ENCODE measurements around the gene ZBTB7A. TPM values are rescaled to one million over a fixed set of nuclear protein-coding genes. Genes with fewer than 3 reads are reported as not detected.
A peak's percentile ranks its signal among the peaks of the same experiment; 100 is the strongest.
"Not testable (repeated sequence)": the region's sequence is repeated elsewhere in the genome, so short reads cannot be mapped to it uniquely, and the experiment has no call there.

Gene ZBTB7A
- total and polyA plus RNA-seq, 2 experiments from 2014 or later = 18.6 to 20.5 TPM

DNA sequence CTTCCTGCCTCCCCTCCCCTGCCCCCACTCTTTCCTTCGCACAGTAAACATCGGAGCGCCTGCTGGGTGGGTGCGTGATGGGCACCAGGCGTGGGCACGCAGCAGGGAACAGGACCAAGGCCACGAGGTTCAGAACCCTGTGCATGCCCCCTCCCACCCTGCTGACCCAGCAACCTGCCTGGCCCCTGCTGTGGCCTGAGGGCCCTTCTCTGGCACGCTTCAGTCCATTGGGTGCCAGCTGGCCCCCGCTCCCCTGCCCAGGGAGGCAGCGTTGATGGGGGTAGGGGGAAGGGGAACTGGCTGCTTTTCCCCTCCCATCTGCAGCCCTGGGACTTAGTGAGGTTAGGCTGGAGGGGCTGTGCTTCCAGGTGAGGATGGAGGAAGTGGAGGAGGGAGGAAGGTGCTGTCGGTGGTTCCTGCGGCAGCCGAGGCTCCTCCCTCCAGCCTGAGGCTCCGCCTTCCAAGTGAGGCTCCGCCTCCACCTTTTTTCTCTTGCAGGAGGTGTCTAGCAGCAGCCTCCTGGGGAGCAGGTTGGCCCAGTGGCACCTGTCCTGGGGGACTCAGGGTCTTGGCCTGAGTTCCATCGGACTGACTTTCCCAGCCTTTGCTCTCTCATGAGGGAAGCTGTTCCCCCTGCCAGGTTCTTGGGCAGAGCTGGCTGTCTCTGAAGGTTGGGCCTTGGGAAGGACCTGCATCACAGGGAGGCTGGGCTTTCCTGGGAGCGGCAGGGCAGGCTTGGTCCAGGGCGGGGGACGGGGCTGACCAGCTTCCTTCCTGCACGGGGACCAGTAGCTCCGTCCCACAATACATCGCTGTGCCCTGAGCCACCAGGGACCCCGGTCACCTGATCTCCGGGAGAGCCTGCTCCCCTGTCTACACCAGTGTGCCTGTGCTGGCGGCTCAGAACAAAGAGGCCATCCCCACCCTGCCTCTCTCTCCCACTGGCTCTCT lies 51.9 kb downstream of the ZBTB7A start:
- no peak overlapping the region for H3K27ac ChIP-seq
- no peaks in the 10 kb centered on the region for H3K9me3 ChIP-seq (ENCODE audit: low read depth)
- TF ChIP-seq, protein P1, sequence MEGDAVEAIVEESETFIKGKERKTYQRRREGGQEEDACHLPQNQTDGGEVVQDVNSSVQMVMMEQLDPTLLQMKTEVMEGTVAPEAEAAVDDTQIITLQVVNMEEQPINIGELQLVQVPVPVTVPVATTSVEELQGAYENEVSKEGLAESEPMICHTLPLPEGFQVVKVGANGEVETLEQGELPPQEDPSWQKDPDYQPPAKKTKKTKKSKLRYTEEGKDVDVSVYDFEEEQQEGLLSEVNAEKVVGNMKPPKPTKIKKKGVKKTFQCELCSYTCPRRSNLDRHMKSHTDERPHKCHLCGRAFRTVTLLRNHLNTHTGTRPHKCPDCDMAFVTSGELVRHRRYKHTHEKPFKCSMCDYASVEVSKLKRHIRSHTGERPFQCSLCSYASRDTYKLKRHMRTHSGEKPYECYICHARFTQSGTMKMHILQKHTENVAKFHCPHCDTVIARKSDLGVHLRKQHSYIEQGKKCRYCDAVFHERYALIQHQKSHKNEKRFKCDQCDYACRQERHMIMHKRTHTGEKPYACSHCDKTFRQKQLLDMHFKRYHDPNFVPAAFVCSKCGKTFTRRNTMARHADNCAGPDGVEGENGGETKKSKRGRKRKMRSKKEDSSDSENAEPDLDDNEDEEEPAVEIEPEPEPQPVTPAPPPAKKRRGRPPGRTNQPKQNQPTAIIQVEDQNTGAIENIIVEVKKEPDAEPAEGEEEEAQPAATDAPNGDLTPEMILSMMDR (IDR thresholded peaks at IDR 0.05; ENCODE audit: low read depth, low read length) = no peak
- H3K36me3 ChIP-seq = peaks cover 18% of the 10 kb centered on the region
- H3K27me3 ChIP-seq = no peaks in the 10 kb centered on the region
- DNase-seq (ENCODE audit: low read depth in 1 of 2, low spot score in 1 of 2) = no peak
- peaks cover 16% of the 10 kb centered on the region for H3K4me1 ChIP-seq (ENCODE audit: low read depth)
- H3K4me3 ChIP-seq = no peak overlapping the region

DNA sequence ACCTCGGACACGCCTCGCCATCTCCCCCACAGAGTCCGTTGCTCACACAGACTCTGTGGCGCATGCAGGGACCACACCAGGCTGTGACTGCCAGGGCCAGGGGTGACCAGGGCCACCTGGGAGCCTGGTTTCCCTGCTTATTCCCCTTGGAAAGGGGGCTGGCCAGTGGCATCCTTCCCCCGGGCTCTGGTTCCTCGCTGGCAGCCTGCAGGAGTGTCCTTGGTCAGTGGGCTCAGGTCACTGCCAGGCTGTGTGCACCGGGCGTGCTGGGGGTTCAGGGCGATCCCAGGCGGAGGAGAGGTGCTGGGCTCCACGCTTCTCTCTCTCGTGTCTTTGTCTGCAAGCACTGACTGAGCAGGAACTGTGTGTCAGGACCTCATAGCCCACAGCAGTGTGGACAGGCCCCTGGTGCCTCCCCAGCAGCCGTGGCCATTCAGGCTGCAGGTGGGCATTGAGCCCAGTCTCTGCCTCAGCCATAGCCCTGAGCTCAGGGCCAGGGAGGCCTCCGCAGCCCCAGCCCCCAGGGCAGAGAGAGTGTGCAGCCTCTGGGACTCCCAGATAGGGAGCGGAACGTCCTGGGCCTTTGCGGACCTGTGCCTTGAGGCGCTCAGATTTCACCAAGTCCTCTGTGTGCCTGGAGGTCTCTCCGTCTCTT lies 52.7 kb downstream of the ZBTB7A start:
- H3K36me3 ChIP-seq = peaks cover 18% of the 10 kb centered on the region
- no peaks in the 10 kb centered on the region for H3K27me3 ChIP-seq
- peaks cover 24% of the 10 kb centered on the region for H3K4me1 ChIP-seq (ENCODE audit: low read depth)
- H3K27ac ChIP-seq = no peak overlapping the region
- H3K9me3 ChIP-seq (ENCODE audit: low read depth) = no peaks in the 10 kb centered on the region
- H3K4me3 ChIP-seq = no peak overlapping the region
- TF ChIP-seq, protein P1 (IDR thresholded peaks at IDR 0.05; ENCODE audit: low read depth, low read length) = no peak
- no peak for DNase-seq (ENCODE audit: low read depth in 1 of 2, low spot score in 1 of 2)

DNA sequence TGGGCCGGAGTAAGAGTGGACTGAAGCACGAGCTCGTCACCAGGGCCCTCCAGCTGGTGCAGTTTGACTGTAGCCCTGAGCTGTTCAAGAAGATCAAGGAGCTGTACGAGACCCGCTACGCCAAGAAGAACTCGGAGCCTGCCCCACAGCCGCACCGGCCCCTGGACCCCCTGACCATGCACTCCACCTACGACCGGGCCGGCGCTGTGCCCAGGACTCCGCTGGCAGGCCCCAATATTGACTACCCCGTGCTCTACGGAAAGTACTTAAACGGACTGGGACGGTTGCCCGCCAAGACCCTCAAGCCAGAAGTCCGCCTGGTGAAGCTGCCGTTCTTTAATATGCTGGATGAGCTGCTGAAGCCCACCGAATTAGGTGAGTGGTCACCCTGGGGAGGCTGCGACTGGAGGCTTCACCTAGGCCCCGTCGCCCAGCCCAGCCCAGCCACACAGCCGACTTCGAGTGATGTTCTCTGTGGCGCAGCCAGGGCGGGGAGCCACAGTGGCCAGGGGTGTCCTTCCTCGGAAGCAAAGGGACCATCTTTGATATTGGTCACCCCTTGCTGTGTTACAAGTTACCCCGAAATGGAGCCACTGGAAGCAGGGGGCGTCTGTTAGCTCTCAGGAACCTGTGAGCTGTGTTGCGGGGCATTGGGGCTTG lies 53.6 kb downstream of the ZBTB7A start:
- Histone ChIP-seq H3K36me3 (peaks cover 16% of the 10 kb centered on the region), H3K27me3 (no peaks in the 10 kb centered on the region), H3K9me3 (ENCODE audit: low read depth) (no peaks in the 10 kb centered on the region), H3K4me3 (no peak overlapping the region), H3K4me1 (ENCODE audit: low read depth) (peaks cover 30% of the 10 kb centered on the region), H3K27ac (no peak overlapping the region)
- DNase-seq (ENCODE audit: low read depth in 1 of 2, low spot score in 1 of 2) = no peak
- TF ChIP-seq, protein P1 (IDR thresholded peaks at IDR 0.05; ENCODE audit: low read depth, low read length) = no peak

DNA sequence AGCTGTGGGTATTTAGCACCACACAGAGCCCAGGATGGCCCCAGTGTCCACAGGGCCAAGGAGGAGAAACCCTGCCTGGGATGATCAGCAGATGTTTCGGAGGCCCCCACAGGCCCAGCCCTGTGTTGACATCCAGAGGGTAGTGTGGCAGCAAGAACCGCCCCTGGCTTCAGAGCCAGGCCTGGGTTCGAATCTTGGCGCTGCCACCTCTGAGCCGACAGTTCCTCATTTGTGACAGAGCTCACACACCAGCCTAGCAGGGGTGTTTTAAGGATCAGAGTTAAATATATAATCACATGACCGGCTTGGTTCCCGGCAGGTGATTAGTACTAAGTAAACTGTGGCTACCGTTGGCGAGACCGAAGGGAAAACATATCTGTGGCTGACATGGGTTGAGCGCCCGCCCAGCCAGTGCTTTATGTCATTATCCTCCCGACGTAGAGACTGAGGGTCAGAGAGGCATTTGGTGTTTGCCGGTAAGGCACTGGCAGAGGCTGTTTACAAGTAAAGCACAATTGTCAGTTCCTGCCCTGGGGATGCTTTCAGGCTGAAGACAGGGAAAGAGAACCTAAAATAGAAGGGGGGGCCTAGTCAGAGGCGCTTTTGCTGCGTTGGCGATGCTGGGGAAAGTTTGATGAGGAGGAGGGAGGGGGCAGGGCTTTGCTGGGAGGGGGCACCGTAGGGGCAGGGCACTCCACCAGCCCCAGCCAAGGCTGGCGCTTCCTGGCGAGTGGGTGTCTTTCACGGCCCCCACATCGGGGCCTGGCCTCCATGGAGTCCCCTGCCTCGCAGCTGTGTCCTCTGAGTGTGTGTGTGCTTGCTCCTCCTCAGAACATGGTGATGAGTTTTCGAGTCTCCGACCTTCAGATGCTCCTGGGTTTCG lies 54.4 kb downstream of the ZBTB7A start:
- Histone ChIP-seq H3K4me3 (no peak overlapping the region), H3K27ac (no peak overlapping the region), H3K36me3 (peaks cover 16% of the 10 kb centered on the region), H3K4me1 (ENCODE audit: low read depth) (peaks cover 30% of the 10 kb centered on the region), H3K9me3 (ENCODE audit: low read depth) (no peaks in the 10 kb centered on the region), H3K27me3 (no peaks in the 10 kb centered on the region)
- TF ChIP-seq, protein P1 (IDR thresholded peaks at IDR 0.05; ENCODE audit: low read depth, low read length) = no peak
- no peak for DNase-seq (ENCODE audit: low read depth in 1 of 2, low spot score in 1 of 2)

DNA sequence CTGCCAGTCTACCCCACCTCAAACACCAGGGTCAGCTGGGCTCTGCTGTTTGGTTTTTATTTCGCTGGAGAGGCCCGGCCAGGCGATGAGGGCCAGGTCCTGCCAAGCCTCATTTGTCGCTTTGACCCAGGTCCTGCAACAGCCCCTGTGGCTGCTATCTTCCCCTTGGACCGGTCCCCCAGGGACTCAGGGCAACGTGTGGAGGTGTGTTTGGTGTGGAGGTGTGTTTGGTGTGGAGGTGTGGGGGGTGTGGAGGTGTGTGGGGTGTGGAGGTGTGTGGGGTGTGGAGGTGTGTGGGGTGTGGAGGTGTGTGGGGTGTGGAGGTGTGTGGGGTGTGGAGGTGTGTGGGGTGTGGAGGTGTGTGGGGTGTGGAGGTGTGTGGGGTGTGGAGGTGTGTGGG lies 55.3 kb downstream of the ZBTB7A start:
- not testable (repeated sequence) for H3K27me3 ChIP-seq; H3K4me3 ChIP-seq; H3K9me3 ChIP-seq (ENCODE audit: low read depth); DNase-seq (ENCODE audit: low read depth in 1 of 2, low spot score in 1 of 2)
- H3K4me1 ChIP-seq (ENCODE audit: low read depth) = peaks cover 30% of the 10 kb centered on the region
- peaks cover 16% of the 10 kb centered on the region for H3K36me3 ChIP-seq
- H3K27ac ChIP-seq = peak overlapping the region; percentile 26
